Parietal lobe (tissue), 2 donors: ENCODE results near the gene EIF2S1. TPM values are rescaled to one million over a fixed set of nuclear protein-coding genes. Genes with fewer than 3 reads are reported as not detected.

Source experiments
- small RNA-seq: library from RNA; depleted of rRNA; stranded (forward); fragments of <200 nt; gene quantifications from one replicate; pipeline ENCODE3, GENCODE V24; 2014; ENCODE audit warnings: low replicate concordance
- total RNA-seq: library from RNA; depleted of rRNA; stranded (reverse); fragments of >200 nt; gene quantifications from one replicate; pipeline ENCODE4 v1.2.3, GENCODE V29; 2014

EIF2S1 gene
- total RNA-seq: 86.4 TPM

DNA sequence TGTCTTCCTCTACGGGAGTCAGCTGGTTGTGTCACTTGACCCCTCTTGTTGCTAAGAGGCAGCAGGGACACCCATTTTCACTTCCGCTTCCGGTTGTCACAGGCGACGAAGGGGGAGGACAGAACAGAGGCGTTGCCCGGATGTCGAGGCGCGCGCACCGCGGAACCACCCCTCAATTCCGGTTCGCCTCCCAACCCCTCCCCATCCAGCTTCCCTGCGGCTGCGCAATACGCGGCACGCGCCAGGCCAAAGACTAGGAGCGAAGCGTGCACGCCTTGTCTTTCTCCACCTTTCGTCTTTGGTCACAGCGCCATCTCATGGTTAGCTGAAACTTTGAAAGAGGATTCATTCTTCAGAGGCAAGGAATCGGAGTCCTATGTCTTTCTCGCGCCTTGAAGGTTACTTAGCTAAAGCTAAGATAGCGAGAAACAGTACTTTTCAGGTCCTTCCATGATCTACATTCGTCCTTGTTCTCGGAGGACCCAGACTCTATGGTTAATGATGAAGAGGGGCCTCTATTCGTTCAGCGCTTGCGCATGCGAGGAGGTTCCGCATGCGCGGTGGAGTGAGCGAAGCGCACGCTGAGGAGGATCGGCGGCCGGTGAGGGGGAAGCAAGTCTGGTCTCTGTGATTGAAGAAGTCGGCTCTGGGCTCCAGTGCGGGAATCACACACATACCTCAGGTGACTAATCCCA, at the start of gene EIF2S1, which contains the start of gene ATP6V1D:
Gene EIF2S1 (plus strand): TSS at position 554 of the 695 bp plus-strand sequence. CDS start 4,440 bp downstream, outside the sequence.
Gene ATP6V1D (minus strand): TSS at position 30 of the 695 bp plus-strand sequence. CDS start 106 bp downstream, outside the sequence.

DNA sequence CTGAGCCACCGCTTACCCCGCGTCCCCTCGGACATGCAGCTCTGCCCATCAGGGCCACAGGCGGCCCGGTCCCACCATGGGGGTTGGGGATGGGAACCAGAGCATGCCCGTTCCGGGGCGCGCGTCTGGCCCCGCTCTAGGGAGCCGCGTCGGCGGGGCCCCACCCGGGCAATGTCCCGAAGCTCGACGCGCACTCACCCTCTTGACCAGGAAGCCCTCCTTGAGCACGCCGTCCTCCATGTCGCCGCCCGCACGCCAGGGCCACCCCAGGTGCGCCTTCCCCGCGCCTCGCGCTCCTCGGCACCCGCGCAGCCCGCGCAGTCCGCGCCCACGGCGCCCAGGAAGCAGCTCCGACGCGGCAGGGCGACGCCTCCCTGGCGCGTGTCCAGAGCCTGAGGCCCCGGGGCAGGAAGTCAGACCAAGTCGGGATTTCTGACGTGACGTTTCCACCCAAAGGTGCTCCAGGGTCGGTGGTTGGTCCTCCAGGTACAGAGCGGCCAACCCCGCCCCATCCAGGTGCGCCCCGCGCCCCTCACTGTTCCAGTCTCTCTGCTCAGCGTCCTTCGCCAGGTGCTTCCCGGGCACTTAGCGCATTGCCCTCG, 51.8 kb downstream of the EIF2S1 start, which contains the start of gene PLEK2:
Gene PLEK2 (minus strand): TSS at position 346 of the 602 bp plus-strand sequence. CDS start 106 bp downstream, at position 240.

Small RNAs within 50 kb of the gene (small RNA-seq; reads per million reads assigned to genes)
- gene RF00019: not detected

Other genes starting within 250 kb of the EIF2S1 start
- 0.94 TPM for gene GARIN2, start 170.9 kb upstream of the EIF2S1 start, total RNA-seq
- gene PALS1, start 118.9 kb upstream of the EIF2S1 start, total RNA-seq: 21.3 TPM
- gene ATP6V1D, start 524 bp upstream of the EIF2S1 start, total RNA-seq: 138 TPM
- not detected for gene PLEK2, start 51.8 kb downstream of the EIF2S1 start, total RNA-seq
- gene TMEM229B, start 128.4 kb downstream of the EIF2S1 start, total RNA-seq: 19.1 TPM
- gene PLEKHH1, start 173.0 kb downstream of the EIF2S1 start, total RNA-seq: 37.2 TPM
- 29.4 TPM for gene PIGH, start 239.9 kb downstream of the EIF2S1 start, total RNA-seq